Measurements from ENCODE around the gene LCN6. TPM values are rescaled to one million over a fixed set of nuclear protein-coding genes. Genes with fewer than 3 reads are reported as not detected.

LCN6 gene
- total RNA-seq, 6 experiments from 2014 or later, result 0.26 to 0.63 TPM; not detected in 4

GRCh38 chr9:136743639-136744211 is 4.6 kb downstream of the LCN6 start:
- peaks cover 0 to 5% (median 0%) of the 10 kb centered on the region in 4 donors for H3K4me1 ChIP-seq
- ATAC-seq (no peak), DNase-seq (no peak)
- H3K9me3 ChIP-seq, result no peaks in the 10 kb centered on the region
- no peaks in the 10 kb centered on the region for H3K27me3 ChIP-seq
- no peak overlapping the region for H3K4me3 ChIP-seq
- H3K36me3 ChIP-seq, result no peaks in the 10 kb centered on the region
- WGBS (ENCODE audit: insufficient coverage, low coverage, low lambda C conversion rate, missing lambda C conversion rate), result 90% methylated on average over 2 of the region's 16 CpGs
- intact Hi-C loops (cut with DNase I), result no loop called here
- H3K27ac ChIP-seq, result no peak overlapping the region
- TF ChIP-seq CTCF (IDR thresholded peaks at IDR 0.05), result no peak
- TF ChIP-seq POLR2A (IDR thresholded peaks at IDR 0.05), result no peak

- no peak for DNase-seq
- H3K4me1 ChIP-seq, result peaks cover 0 to 5% (median 0%) of the 10 kb centered on the region in 4 donors
- TF ChIP-seq POLR2A (IDR thresholded peaks at IDR 0.05) (no peak), CTCF (IDR thresholded peaks at IDR 0.05) (peak in 3 of 4 donors; percentile 12 to 29 (median 17))
- H3K27ac ChIP-seq, result no peak within 1 kb of the TSS
- intact Hi-C loops (cut with DNase I), result no loop called here
- peak in 2 of 4 donors; percentile 3 to 13 for ATAC-seq
- H3K9me3 ChIP-seq, result no peaks in the 10 kb centered on the region
- no peak within 1 kb of the TSS for H3K4me3 ChIP-seq
- no peaks in the 10 kb centered on the region for H3K27me3 ChIP-seq
- 38% methylated on average over 3 of the region's 25 CpGs for WGBS (ENCODE audit: insufficient coverage, low coverage, low lambda C conversion rate, missing lambda C conversion rate)
- H3K36me3 ChIP-seq, result no peaks in the 10 kb centered on the region
These were observed 5.5 kb downstream of the LCN6 start, which contains the start of gene LCN10 for GRCh38 chr9:136742591-136743391. LCN10 (minus strand) TSS chr9:136742940; CDS start chr9:136742903, 37 bp downstream.

- intact Hi-C loops (cut with DNase I), result no loop called here
- WGBS (ENCODE audit: insufficient coverage, low coverage, low lambda C conversion rate, missing lambda C conversion rate), result no CpG with 5 or more reads among the region's 32 CpGs
- Histone ChIP-seq H3K4me1 (peaks cover 0 to 5% (median 0%) of the 10 kb centered on the region in 4 donors), H3K4me3 (no peak overlapping the region), H3K27me3 (no peaks in the 10 kb centered on the region), H3K9me3 (no peaks in the 10 kb centered on the region), H3K27ac (no peak overlapping the region), H3K36me3 (no peaks in the 10 kb centered on the region)
- no peak for DNase-seq
- no peak for ATAC-seq
- TF ChIP-seq POLR2A (IDR thresholded peaks at IDR 0.05) (no peak), CTCF (IDR thresholded peaks at IDR 0.05) (no peak)
These were observed 6.3 kb downstream of the LCN6 start for GRCh38 chr9:136741883-136742571.

- no peaks in the 10 kb centered on the region for H3K36me3 ChIP-seq
- ATAC-seq, result peak; percentile 60 to 66 (median 62)
- intact Hi-C loops (cut with DNase I), result no loop called here
- no peak overlapping the region for H3K27ac ChIP-seq
- 12% methylated on average over 20 of the region's 37 CpGs for WGBS (ENCODE audit: insufficient coverage, low coverage, low lambda C conversion rate, missing lambda C conversion rate)
- no peak overlapping the region for H3K4me3 ChIP-seq
- no peak for DNase-seq
- H3K4me1 ChIP-seq, result peaks cover 0 to 5% (median 0%) of the 10 kb centered on the region in 4 donors
- H3K27me3 ChIP-seq, result no peaks in the 10 kb centered on the region
- no peaks in the 10 kb centered on the region for H3K9me3 ChIP-seq
- TF ChIP-seq POLR2A (IDR thresholded peaks at IDR 0.05), result no peak
- no peak for TF ChIP-seq CTCF (IDR thresholded peaks at IDR 0.05)
These were observed 7.1 kb downstream of the LCN6 start for GRCh38 chr9:136740971-136741882.

All from right lobe of liver (tissue), 6 donors.